ENCODE data around the gene NCOA3.
"Not testable (repeated sequence)": the region's sequence is repeated elsewhere in the genome, so short reads cannot be mapped to it uniquely, and the experiment has no call there.

Gene NCOA3

DNA sequence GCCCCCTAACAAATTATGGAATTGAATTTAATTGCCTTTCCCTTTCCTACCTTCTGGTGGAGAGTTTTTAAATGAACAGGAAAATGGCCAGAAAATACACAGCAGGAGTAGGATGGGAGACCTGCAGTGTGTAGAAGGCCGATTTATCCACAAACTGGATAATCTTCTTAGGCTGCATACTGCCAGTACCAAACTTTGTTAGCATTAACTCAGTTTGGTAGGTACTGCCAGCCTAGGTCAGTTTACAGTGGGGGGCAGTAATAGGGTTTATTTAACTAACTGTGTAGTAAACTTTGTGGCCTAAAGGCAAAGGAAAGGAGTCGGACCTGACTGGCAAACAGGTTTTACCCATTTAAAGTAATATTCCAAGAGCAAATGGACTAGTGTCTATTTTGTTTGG lies 4.6 kb downstream of the NCOA3 start:
- Histone ChIP-seq H3K27me3 (ENCODE audit: insufficient read depth, low read length) (no peaks in the 10 kb centered on the region), H3K4me1 (ENCODE audit: insufficient read depth, low read length) (peaks cover 43% of the 10 kb centered on the region), H3K36me3 (ENCODE audit: insufficient read depth, low read length) (no peaks in the 10 kb centered on the region), H3K4me3 (ENCODE audit: low read length) (no peak overlapping the region), H3K9me3 (ENCODE audit: insufficient read depth, low read depth, low read length) (no peaks in the 10 kb centered on the region), H3K27ac (ENCODE audit: low read depth, low read length) (no peak overlapping the region), H3K9ac (ENCODE audit: low read depth, low read length) (no peak overlapping the region)
- WGBS, result 98% methylated on average over 2 of the region's 2 CpGs

DNA sequence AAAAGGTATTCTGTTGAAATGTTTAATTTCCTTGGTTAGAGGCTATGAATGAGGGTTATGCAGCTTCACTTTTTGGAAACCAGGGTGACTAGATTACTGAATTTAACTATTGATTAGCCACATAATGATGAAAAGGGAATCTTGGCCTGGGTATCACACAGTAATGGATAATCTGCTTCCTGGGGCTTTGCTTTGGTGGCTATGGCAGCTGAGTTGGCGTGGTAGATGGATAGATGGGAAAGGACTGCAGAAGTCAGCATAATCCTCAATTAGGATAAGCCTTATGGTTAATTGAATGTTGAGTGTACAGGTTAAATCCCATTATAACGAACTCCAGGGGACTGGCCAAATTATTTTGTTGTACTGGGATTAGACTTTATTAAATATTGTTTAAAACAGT lies 5.2 kb downstream of the NCOA3 start:
- no peak overlapping the region for H3K4me3 ChIP-seq (ENCODE audit: low read length)
- no peak overlapping the region for H3K27ac ChIP-seq (ENCODE audit: low read depth, low read length)
- H3K27me3 ChIP-seq (ENCODE audit: insufficient read depth, low read length), result no peaks in the 10 kb centered on the region
- 96% methylated on average over 1 of the region's 2 CpGs for WGBS
- peaks cover 42% of the 10 kb centered on the region for H3K4me1 ChIP-seq (ENCODE audit: insufficient read depth, low read length)
- no peaks in the 10 kb centered on the region for H3K9me3 ChIP-seq (ENCODE audit: insufficient read depth, low read depth, low read length)
- no peaks in the 10 kb centered on the region for H3K36me3 ChIP-seq (ENCODE audit: insufficient read depth, low read length)
- no peak overlapping the region for H3K9ac ChIP-seq (ENCODE audit: low read depth, low read length)

DNA sequence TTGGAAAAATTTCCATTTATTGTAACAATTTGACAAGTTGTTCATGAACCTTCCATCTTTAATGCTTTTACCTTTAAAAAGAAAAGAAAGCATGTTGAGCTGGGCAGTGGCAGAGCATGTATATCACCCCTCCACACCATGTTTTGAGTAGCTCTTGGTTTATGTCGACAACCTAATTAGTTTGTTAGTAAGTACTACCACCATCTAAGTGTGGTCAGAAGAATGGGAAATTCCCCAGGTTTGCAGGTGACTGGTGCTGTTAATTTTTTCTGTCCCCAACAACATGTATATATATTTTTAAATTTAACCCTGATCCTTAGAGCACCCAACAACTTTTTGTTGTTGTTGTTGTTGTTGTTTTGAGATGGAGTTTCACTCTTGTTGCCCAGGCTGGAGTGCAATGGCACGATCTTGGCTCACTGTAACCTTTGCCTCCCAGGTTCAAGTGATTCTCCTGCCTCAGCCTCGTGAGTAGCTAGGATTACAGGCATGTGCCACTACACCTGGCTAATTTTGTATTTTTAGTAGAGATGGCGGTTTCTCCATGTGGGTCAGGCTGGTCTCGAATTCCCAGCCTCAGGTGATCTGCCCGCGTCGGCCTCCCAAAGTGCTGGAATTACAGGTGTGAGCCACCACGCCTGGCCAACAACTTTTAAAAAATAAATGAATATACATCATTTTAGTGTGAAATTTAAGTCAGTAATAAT lies 5.7 kb downstream of the NCOA3 start:
- Histone ChIP-seq H3K27ac (ENCODE audit: low read depth, low read length) (peak overlapping the region; percentile 52; the same call in 1 of the 2 replicates), H3K4me1 (ENCODE audit: insufficient read depth, low read length) (peaks cover 42% of the 10 kb centered on the region)
- H3K4me3 ChIP-seq (ENCODE audit: low read length); H3K27me3 ChIP-seq (ENCODE audit: insufficient read depth, low read length); H3K9me3 ChIP-seq (ENCODE audit: insufficient read depth, low read depth, low read length); H3K9ac ChIP-seq (ENCODE audit: low read depth, low read length); H3K36me3 ChIP-seq (ENCODE audit: insufficient read depth, low read length): not testable (repeated sequence)
- WGBS, result 93% methylated on average over 7 of the region's 9 CpGs

DNA sequence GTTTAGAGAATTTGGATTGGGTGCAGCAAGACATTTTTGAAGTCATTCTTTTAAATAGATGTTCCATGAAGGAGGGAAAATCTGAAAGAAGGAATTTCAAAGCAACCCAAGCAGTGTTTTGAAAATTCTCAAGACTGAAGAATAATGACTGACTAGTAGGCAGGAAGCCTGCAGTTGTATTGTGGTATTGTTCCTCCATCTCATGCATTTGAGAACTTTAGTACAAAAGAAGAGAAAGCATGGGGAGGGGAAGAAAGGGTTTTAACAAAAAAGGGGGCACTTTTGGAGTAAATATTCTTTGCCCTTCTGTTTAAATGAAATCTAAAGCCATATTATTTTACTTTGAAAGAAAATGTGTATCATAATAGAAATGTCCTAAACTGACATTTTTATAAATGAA lies 6.6 kb downstream of the NCOA3 start:
- peak overlapping the region; percentile 15; the same call in 1 of the 2 replicates for H3K9ac ChIP-seq (ENCODE audit: low read depth, low read length)

DNA sequence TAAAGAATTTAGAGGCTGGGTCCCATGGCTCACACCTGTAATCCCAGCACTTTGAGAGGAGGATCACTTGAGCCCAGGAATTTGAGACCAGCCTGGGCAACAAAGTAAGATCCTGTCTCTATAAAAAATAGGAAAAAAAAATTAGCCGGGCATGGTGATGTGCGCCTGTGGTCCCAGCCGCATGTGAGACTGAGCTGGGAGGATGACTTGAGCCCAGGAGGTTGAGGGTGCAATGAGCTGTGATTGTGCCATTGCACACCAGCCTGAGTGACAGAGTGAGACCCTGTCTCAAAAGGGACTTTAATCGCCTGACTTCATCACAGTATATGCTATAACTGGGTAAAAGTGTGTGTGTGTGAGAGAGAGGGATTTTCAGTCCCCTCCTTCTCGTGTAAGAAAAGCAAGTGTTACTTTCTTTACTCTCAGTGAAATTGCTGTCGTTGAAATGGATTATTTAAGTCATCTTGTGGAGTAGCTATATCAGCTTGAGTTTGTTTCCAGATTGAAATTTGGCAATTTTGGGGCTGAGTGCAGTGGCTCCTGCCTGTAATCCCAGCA lies 7.5 kb downstream of the NCOA3 start:
- H3K36me3 ChIP-seq (ENCODE audit: insufficient read depth, low read length), result no peaks in the 10 kb centered on the region
- H3K4me1 ChIP-seq (ENCODE audit: insufficient read depth, low read length), result peaks cover 35% of the 10 kb centered on the region
- H3K27me3 ChIP-seq (ENCODE audit: insufficient read depth, low read length), result no peaks in the 10 kb centered on the region
- H3K27ac ChIP-seq (ENCODE audit: low read depth, low read length), result peak overlapping the region; percentile 52; the same call in 1 of the 2 replicates
- H3K4me3 ChIP-seq (ENCODE audit: low read length), result no peak overlapping the region
- 88% methylated on average over 6 of the region's 6 CpGs for WGBS
- H3K9me3 ChIP-seq (ENCODE audit: insufficient read depth, low read depth, low read length), result no peaks in the 10 kb centered on the region
- no peak overlapping the region for H3K9ac ChIP-seq (ENCODE audit: low read depth, low read length)

More for the DNA sequence above, 6.6 kb downstream of the NCOA3 start:
- no peaks in the 10 kb centered on the region for H3K36me3 ChIP-seq (ENCODE audit: insufficient read depth, low read length)
- H3K4me3 ChIP-seq (ENCODE audit: low read length), result no peak overlapping the region; the same call in 1 of the 2 replicates
- H3K4me1 ChIP-seq (ENCODE audit: insufficient read depth, low read length), result peaks cover 37% of the 10 kb centered on the region
- H3K9me3 ChIP-seq (ENCODE audit: insufficient read depth, low read depth, low read length), result no peaks in the 10 kb centered on the region
- H3K27me3 ChIP-seq (ENCODE audit: insufficient read depth, low read length), result no peaks in the 10 kb centered on the region
- H3K27ac ChIP-seq (ENCODE audit: low read depth, low read length), result peak overlapping the region; percentile 52

DNA sequence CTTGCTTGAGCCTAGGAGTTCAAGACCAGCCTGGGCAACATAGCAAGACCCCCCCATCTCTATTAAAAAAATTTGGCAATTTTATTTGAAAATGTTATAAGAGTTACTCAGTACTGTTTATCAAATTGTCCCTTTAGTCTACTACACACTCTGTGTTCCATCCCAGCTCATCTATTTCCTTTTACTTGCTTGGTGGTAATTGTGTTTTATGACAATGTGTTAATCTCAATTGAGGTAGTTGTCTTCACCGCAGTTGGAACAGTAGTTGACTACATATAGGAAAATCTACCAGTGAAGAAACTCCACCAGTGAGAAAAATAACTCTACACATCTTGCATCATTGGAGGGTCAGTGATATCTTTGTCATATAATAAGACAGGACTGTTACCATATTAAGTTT lies 8.0 kb downstream of the NCOA3 start:
- Histone ChIP-seq H3K9me3 (ENCODE audit: insufficient read depth, low read depth, low read length) (no peaks in the 10 kb centered on the region), H3K4me1 (ENCODE audit: insufficient read depth, low read length) (peaks cover 34% of the 10 kb centered on the region), H3K27me3 (ENCODE audit: insufficient read depth, low read length) (no peaks in the 10 kb centered on the region), H3K9ac (ENCODE audit: low read depth, low read length) (no peak overlapping the region), H3K4me3 (ENCODE audit: low read length) (no peak overlapping the region), H3K36me3 (ENCODE audit: insufficient read depth, low read length) (no peaks in the 10 kb centered on the region), H3K27ac (ENCODE audit: low read depth, low read length) (no peak overlapping the region)
- WGBS, result no CpG with 5 or more reads among the region's 1 CpG

DNA sequence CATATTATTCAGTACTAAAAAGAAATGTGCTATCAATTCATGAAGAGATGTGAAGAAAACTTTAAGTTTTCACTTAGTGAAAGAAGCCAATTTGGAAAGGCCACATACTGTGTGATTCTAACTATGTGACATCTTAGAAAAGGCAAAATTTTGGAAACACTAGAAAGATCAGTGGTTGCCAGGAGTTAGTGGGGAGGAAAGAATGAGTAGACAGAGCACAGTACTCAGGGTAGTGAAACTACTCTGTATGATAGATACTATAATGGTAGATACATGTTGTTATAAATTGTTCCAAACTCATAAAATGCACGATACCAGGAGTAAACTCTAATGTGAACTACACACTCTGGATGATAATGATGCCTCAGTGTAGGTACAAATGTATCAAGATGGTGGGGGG lies 14.2 kb downstream of the NCOA3 start:
- Histone ChIP-seq H3K27me3 (ENCODE audit: insufficient read depth, low read length) (no peaks in the 10 kb centered on the region), H3K4me1 (ENCODE audit: insufficient read depth, low read length) (peaks cover 7% of the 10 kb centered on the region), H3K9me3 (ENCODE audit: insufficient read depth, low read depth, low read length) (peaks cover 10% of the 10 kb centered on the region), H3K36me3 (ENCODE audit: insufficient read depth, low read length) (peaks cover 5% of the 10 kb centered on the region; the same call in 1 of the 2 replicates), H3K27ac (ENCODE audit: low read depth, low read length) (no peak overlapping the region), H3K9ac (ENCODE audit: low read depth, low read length) (no peak overlapping the region), H3K4me3 (ENCODE audit: low read length) (no peak overlapping the region)
- WGBS, result 100% methylated on average over 1 of the region's 1 CpG

DNA sequence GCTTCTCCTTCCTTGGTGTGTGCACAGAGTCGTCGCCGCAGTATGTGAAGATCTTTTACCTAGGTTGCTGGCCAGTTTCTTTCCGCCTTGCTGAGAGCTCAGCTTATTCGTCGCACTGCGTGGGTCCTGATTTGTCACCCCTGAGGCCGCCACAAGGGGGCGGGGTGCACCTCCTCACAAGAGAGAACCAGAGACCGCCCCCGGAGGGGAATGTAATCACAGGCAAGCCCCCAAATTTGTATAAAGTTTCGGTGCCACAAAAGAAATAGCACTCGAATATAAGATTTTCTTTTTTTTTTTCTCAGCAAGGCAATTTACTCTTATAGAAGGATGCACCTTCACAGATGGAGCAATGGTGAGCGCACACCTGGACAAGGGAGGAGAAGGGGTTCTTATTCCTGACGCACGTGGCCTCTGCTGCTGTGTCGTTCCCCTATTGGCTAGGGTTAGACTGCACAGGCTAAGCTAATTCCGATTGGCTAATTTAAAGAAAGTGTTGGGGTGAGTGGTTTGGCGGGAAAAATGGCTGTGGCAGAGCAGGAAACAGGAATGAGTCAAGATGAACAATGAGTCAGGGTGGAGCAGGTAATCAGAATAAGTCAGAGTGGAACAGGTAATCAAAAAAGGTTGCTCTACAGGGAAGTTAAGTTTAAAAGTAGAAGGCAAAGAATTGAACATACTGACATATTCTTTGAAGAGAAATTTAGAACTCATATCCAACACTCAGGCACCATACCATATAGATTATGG lies 19.5 kb downstream of the NCOA3 start:
- no peak overlapping the region for H3K9ac ChIP-seq (ENCODE audit: low read depth, low read length)
- peaks cover 27% of the 10 kb centered on the region for H3K9me3 ChIP-seq (ENCODE audit: insufficient read depth, low read depth, low read length)
- WGBS, result 96% methylated on average over 19 of the region's 19 CpGs
- H3K27me3 ChIP-seq (ENCODE audit: insufficient read depth, low read length), result no peaks in the 10 kb centered on the region
- peaks cover 18% of the 10 kb centered on the region for H3K36me3 ChIP-seq (ENCODE audit: insufficient read depth, low read length)
- no peaks in the 10 kb centered on the region for H3K4me1 ChIP-seq (ENCODE audit: insufficient read depth, low read length)
- no peak overlapping the region for H3K4me3 ChIP-seq (ENCODE audit: low read length)
- H3K27ac ChIP-seq (ENCODE audit: low read depth, low read length), result no peak overlapping the region

DNA sequence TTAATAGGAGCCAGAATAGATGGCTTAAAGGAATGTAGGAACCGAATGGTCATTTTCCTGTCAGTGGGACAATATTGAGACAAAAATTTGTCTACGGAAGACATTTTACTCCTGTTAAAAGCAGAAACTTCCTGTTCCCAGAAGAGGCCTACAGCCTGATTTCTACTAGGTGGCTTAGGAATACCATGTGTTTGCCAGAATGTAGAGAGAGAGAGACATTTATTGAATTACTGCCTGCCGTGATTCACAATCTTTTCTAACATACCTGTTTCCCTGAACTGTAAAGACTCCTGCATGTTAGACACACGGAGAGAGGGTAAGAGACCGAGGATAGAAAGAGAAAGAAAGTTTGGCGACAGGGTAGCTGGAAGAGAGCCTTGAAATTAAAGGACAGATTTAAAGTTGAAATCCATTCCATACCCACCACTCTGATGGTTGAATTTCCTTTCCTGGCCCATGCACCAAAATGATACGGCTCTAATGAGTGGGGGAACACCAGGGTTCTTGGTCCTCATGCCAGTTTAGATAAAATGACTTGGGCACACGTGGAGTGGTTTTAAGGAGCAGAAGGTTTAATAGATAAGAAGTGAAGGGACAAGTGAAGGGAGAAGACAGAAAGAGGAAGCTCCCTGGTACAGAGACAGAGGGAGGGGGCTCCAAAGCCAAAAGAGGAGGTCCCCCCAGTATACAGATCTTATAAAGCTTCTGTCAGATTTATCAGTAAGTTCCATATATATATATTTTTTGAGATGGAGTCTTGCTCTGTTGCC lies 22.5 kb downstream of the NCOA3 start:
- Histone ChIP-seq H3K4me1 (ENCODE audit: insufficient read depth, low read length) (no peaks in the 10 kb centered on the region), H3K27me3 (ENCODE audit: insufficient read depth, low read length) (no peaks in the 10 kb centered on the region), H3K27ac (ENCODE audit: low read depth, low read length) (no peak overlapping the region), H3K36me3 (ENCODE audit: insufficient read depth, low read length) (peaks cover 18% of the 10 kb centered on the region), H3K4me3 (ENCODE audit: low read length) (no peak overlapping the region), H3K9ac (ENCODE audit: low read depth, low read length) (no peak overlapping the region), H3K9me3 (ENCODE audit: insufficient read depth, low read depth, low read length) (peaks cover 34% of the 10 kb centered on the region)
- 89% methylated on average over 8 of the region's 8 CpGs for WGBS

DNA sequence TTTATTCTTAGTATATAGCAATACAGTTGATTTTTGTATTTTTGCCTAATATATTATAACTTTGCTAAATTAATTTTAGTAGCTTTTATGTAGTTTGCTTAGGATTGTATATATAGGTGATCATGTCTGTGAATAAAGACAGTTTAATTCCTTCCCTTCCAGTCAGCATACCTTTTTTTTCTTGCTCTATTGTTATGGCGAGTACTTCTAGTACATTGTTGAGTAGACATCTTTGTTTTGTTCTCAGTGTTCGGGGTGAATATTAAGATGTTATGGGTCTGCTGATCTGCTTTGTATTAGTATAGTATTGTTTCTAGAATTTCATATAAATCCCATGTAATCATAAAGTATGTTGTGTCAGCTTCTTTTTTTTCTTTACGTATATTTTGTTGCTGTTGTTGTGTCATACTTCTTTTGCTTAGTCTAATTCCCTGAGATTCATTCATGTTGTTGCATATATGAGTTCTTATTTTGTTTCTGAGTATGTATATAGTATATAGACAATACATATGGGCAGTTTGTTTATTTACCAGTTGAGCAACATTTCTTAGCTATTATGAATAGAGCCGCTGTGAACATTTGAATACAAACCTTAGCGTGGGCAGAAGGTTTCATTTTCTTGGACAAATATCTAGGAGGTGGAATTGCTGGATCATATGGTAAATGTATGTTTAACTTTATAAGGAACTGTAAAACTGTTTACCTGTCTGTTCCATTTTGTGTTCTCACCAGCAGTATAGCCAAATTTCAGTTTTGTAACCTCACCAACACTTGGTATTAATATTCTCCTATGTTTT lies 25.5 kb downstream of the NCOA3 start:
- 100% methylated on average over 4 of the region's 5 CpGs for WGBS
- Histone ChIP-seq H3K4me1 (ENCODE audit: insufficient read depth, low read length) (no peaks in the 10 kb centered on the region), H3K4me3 (ENCODE audit: low read length) (no peak overlapping the region), H3K27me3 (ENCODE audit: insufficient read depth, low read length) (no peaks in the 10 kb centered on the region), H3K9me3 (ENCODE audit: insufficient read depth, low read depth, low read length) (peaks cover 11% of the 10 kb centered on the region; the same call in 1 of the 2 replicates), H3K36me3 (ENCODE audit: insufficient read depth, low read length) (peaks cover 7% of the 10 kb centered on the region; the same call in 1 of the 2 replicates), H3K9ac (ENCODE audit: low read depth, low read length) (no peak overlapping the region), H3K27ac (ENCODE audit: low read depth, low read length) (no peak overlapping the region)

Data from HUES64 (cell line).